Testis (tissue), 2 donors: Measurements from ENCODE around the gene EIF4G1.

Experiments used
- POLR2A ChIP-seq: fragments of 450-650 bp; IDR thresholded peaks from one replicate; pipeline ENCODE4 v1.6.1; 2017; ENCODE audit warnings: antibody characterized with exemption, mild to moderate bottlenecking, moderate library complexity
- TF ChIP-seq, protein P1 (sequence below), 3 experiments: fragments of 450-650 bp in 2 of 3; fragments of 200-600 bp in 1 of 3; sonication (generic) in 1 of 3; IDR thresholded peaks; one replicate each; pipeline ENCODE4 v1.5.1; 2016 to 2019; ENCODE audit warnings: antibody characterized with exemption in 3 of 3, mild to moderate bottlenecking in 2 of 3, moderate library complexity in 1 of 3

DNA sequence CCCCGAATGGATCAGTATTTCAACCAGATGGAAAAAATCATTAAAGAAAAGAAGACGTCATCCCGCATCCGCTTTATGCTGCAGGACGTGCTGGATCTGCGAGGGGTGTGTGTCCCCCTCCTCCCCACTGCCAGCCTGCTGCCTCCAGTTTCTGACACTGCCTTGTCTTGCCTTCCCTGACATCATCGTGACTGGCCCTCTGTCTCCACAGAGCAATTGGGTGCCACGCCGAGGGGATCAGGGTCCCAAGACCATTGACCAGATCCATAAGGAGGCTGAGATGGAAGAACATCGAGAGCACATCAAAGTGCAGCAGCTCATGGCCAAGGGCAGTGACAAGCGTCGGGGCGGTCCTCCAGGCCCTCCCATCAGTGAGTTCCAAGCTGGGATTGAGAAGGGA lies 10.9 kb downstream of the EIF4G1 start:
- TF ChIP-seq, protein P1, sequence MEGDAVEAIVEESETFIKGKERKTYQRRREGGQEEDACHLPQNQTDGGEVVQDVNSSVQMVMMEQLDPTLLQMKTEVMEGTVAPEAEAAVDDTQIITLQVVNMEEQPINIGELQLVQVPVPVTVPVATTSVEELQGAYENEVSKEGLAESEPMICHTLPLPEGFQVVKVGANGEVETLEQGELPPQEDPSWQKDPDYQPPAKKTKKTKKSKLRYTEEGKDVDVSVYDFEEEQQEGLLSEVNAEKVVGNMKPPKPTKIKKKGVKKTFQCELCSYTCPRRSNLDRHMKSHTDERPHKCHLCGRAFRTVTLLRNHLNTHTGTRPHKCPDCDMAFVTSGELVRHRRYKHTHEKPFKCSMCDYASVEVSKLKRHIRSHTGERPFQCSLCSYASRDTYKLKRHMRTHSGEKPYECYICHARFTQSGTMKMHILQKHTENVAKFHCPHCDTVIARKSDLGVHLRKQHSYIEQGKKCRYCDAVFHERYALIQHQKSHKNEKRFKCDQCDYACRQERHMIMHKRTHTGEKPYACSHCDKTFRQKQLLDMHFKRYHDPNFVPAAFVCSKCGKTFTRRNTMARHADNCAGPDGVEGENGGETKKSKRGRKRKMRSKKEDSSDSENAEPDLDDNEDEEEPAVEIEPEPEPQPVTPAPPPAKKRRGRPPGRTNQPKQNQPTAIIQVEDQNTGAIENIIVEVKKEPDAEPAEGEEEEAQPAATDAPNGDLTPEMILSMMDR (IDR thresholded peaks at IDR 0.05): no peak
- no peak for TF ChIP-seq POLR2A
